Activated naive CD4-positive, alpha-beta T cell treated with anti-CD3 and anti-CD28 coated beads, Interleukin-2, amount 50 U/mL, for 24 hours (primary cell): ENCODE measurements around the gene SIAH2.

Source experiments
- H3K27ac Mint-ChIP-seq: one replicate; pipeline ENCODE4 v1.8.0; 2021; ENCODE audit warnings: mild to moderate bottlenecking, mixed read lengths
- H3K27me3 Mint-ChIP-seq: one replicate; pipeline ENCODE4 v1.8.0; 2021; ENCODE audit warnings: mixed read lengths
- H3K36me3 Mint-ChIP-seq: one replicate; pipeline ENCODE4 v1.8.0; 2021; ENCODE audit warnings: mixed read lengths
- H3K4me1 Mint-ChIP-seq: one replicate; pipeline ENCODE4 v1.8.0; 2021; ENCODE audit warnings: mixed read lengths
- H3K4me3 Mint-ChIP-seq: one replicate; pipeline ENCODE4 v1.8.0; 2021; ENCODE audit warnings: mild to moderate bottlenecking, mixed read lengths
- H3K9me3 Mint-ChIP-seq: one replicate; pipeline ENCODE4 v1.8.0; 2021; ENCODE audit warnings: mixed read lengths

SIAH2 gene

GRCh38 chr3:150761831-150762661, 923 bp downstream of the SIAH2 start:
- peaks cover 60% of the 10 kb centered on the region for H3K4me1 Mint-ChIP-seq
- H3K36me3 Mint-ChIP-seq = peaks cover 33% of the 10 kb centered on the region
- no peaks in the 10 kb centered on the region for H3K27me3 Mint-ChIP-seq
- no peaks in the 10 kb centered on the region for H3K9me3 Mint-ChIP-seq
- peak overlapping the region; percentile 97 for H3K4me3 Mint-ChIP-seq
- H3K27ac Mint-ChIP-seq = peak overlapping the region; percentile 99

- Mint-ChIP-seq H3K4me1 (peaks cover 59% of the 10 kb centered on the region), H3K9me3 (no peaks in the 10 kb centered on the region), H3K4me3 (peak overlapping the region; percentile 97), H3K27me3 (no peaks in the 10 kb centered on the region), H3K36me3 (peaks cover 39% of the 10 kb centered on the region), H3K27ac (peak overlapping the region; percentile 99)
Observed at GRCh38 chr3:150760431-150761200, 2.4 kb downstream of the SIAH2 start.

GRCh38 chr3:150759947-150760346, 3.0 kb downstream of the SIAH2 start:
- Mint-ChIP-seq H3K9me3 (no peaks in the 10 kb centered on the region), H3K4me1 (peaks cover 54% of the 10 kb centered on the region), H3K27ac (peak overlapping the region; percentile 99), H3K27me3 (no peaks in the 10 kb centered on the region), H3K36me3 (peaks cover 39% of the 10 kb centered on the region), H3K4me3 (peak overlapping the region; percentile 97)

GRCh38 chr3:150759319-150759718, 3.6 kb downstream of the SIAH2 start:
- peaks cover 54% of the 10 kb centered on the region for H3K4me1 Mint-ChIP-seq
- no peaks in the 10 kb centered on the region for H3K27me3 Mint-ChIP-seq
- peaks cover 40% of the 10 kb centered on the region for H3K36me3 Mint-ChIP-seq
- peak overlapping the region; percentile 99 for H3K27ac Mint-ChIP-seq
- peak overlapping the region; percentile 97 for H3K4me3 Mint-ChIP-seq
- H3K9me3 Mint-ChIP-seq = no peaks in the 10 kb centered on the region

- Mint-ChIP-seq H3K9me3 (no peaks in the 10 kb centered on the region), H3K27ac (peak overlapping the region; percentile 91), H3K36me3 (peaks cover 52% of the 10 kb centered on the region), H3K4me1 (peaks cover 64% of the 10 kb centered on the region), H3K4me3 (peak overlapping the region; percentile 97), H3K27me3 (no peaks in the 10 kb centered on the region)
Observed at GRCh38 chr3:150757768-150758167, 5.2 kb downstream of the SIAH2 start.

GRCh38 chr3:150757364-150757763, 5.6 kb downstream of the SIAH2 start:
- peak overlapping the region; percentile 91 for H3K27ac Mint-ChIP-seq
- H3K4me1 Mint-ChIP-seq = peaks cover 68% of the 10 kb centered on the region
- peak overlapping the region; percentile 97 for H3K4me3 Mint-ChIP-seq
- H3K9me3 Mint-ChIP-seq = no peaks in the 10 kb centered on the region
- H3K27me3 Mint-ChIP-seq = no peaks in the 10 kb centered on the region
- peaks cover 55% of the 10 kb centered on the region for H3K36me3 Mint-ChIP-seq

- peak overlapping the region; percentile 91 for H3K27ac Mint-ChIP-seq
- no peaks in the 10 kb centered on the region for H3K27me3 Mint-ChIP-seq
- H3K4me3 Mint-ChIP-seq = peak overlapping the region; percentile 97
- peaks cover 76% of the 10 kb centered on the region for H3K4me1 Mint-ChIP-seq
- H3K9me3 Mint-ChIP-seq = no peaks in the 10 kb centered on the region
- H3K36me3 Mint-ChIP-seq = peaks cover 55% of the 10 kb centered on the region
Observed at GRCh38 chr3:150756491-150757059, 6.4 kb downstream of the SIAH2 start.

GRCh38 chr3:150755902-150756301, 7.1 kb downstream of the SIAH2 start:
- Mint-ChIP-seq H3K4me3 (peak overlapping the region; percentile 19), H3K36me3 (peaks cover 53% of the 10 kb centered on the region), H3K27ac (peak overlapping the region; percentile 46), H3K9me3 (no peaks in the 10 kb centered on the region), H3K27me3 (no peaks in the 10 kb centered on the region), H3K4me1 (peaks cover 83% of the 10 kb centered on the region)

GRCh38 chr3:150754896-150755295, 8.1 kb downstream of the SIAH2 start:
- Mint-ChIP-seq H3K9me3 (no peaks in the 10 kb centered on the region), H3K36me3 (peaks cover 49% of the 10 kb centered on the region), H3K4me1 (peaks cover 89% of the 10 kb centered on the region), H3K27ac (no peak overlapping the region), H3K27me3 (no peaks in the 10 kb centered on the region), H3K4me3 (peak overlapping the region; percentile 49)

- Mint-ChIP-seq H3K36me3 (peaks cover 33% of the 10 kb centered on the region), H3K27me3 (no peaks in the 10 kb centered on the region), H3K27ac (peak overlapping the region; percentile 72), H3K4me3 (peak overlapping the region; percentile 58), H3K4me1 (peaks cover 91% of the 10 kb centered on the region), H3K9me3 (no peaks in the 10 kb centered on the region)
Observed at GRCh38 chr3:150751781-150752263, 11.1 kb downstream of the SIAH2 start.

GRCh38 chr3:150749255-150749654, 13.7 kb downstream of the SIAH2 start:
- Mint-ChIP-seq H3K27ac (peak overlapping the region; percentile 56), H3K4me3 (no peak overlapping the region), H3K36me3 (peaks cover 31% of the 10 kb centered on the region), H3K27me3 (no peaks in the 10 kb centered on the region), H3K9me3 (no peaks in the 10 kb centered on the region), H3K4me1 (peaks cover 91% of the 10 kb centered on the region)

- Mint-ChIP-seq H3K4me1 (peaks cover 91% of the 10 kb centered on the region), H3K4me3 (peak overlapping the region; percentile 13), H3K27me3 (no peaks in the 10 kb centered on the region), H3K36me3 (peaks cover 27% of the 10 kb centered on the region), H3K27ac (peak overlapping the region; percentile 56), H3K9me3 (no peaks in the 10 kb centered on the region)
Observed at GRCh38 chr3:150748684-150749047, 14.3 kb downstream of the SIAH2 start.

- Mint-ChIP-seq H3K27ac (no peak overlapping the region), H3K27me3 (no peaks in the 10 kb centered on the region), H3K36me3 (peaks cover 25% of the 10 kb centered on the region), H3K4me3 (no peak overlapping the region), H3K4me1 (peaks cover 91% of the 10 kb centered on the region), H3K9me3 (no peaks in the 10 kb centered on the region)
Observed at GRCh38 chr3:150747886-150748683, 14.9 kb downstream of the SIAH2 start.

GRCh38 chr3:150746791-150747590, 16.0 kb downstream of the SIAH2 start:
- H3K4me1 Mint-ChIP-seq = peaks cover 91% of the 10 kb centered on the region
- H3K4me3 Mint-ChIP-seq = no peak overlapping the region
- no peaks in the 10 kb centered on the region for H3K27me3 Mint-ChIP-seq
- H3K9me3 Mint-ChIP-seq = no peaks in the 10 kb centered on the region
- H3K27ac Mint-ChIP-seq = peak overlapping the region; percentile 24
- peaks cover 28% of the 10 kb centered on the region for H3K36me3 Mint-ChIP-seq
